Activated T-helper 1 cell treated with anti-CD3 and anti-CD28 coated beads, Interleukin-2, amount 50 U/mL, for 16 hours (primary cell): Measurements from ENCODE around the gene GRIFIN.
"Not testable (repeated sequence)": the region's sequence is repeated elsewhere in the genome, so short reads cannot be mapped to it uniquely, and the experiment has no call there.

Source experiments
- DNase-seq, 2 donors: peaks; one replicate each; pipeline ENCODE4 v3.0.0-alpha.2; 2020; ENCODE audit warnings: low read depth in 1 of 2, low spot score in 1 of 2

GRIFIN gene

GRCh38 chr7:2460188-2460587 is 16.0 kb downstream of the GRIFIN start:
- no peak for DNase-seq

GRCh38 chr7:2459674-2460073 is 16.5 kb downstream of the GRIFIN start:
- DNase-seq = no peak

GRCh38 chr7:2453849-2454248 is 22.3 kb downstream of the GRIFIN start:
- not testable (repeated sequence) for DNase-seq

- DNase-seq = no peak
Measured at GRCh38 chr7:2452643-2453270, 23.4 kb downstream of the GRIFIN start.

GRCh38 chr7:2452074-2452507 is 24.1 kb downstream of the GRIFIN start:
- no peak for DNase-seq

GRCh38 chr7:2451171-2452073 is 24.8 kb downstream of the GRIFIN start:
- DNase-seq = peak; percentile 61

- DNase-seq = no peak
Measured at GRCh38 chr7:2450198-2451107, 25.7 kb downstream of the GRIFIN start.

- DNase-seq = no peak
Measured at GRCh38 chr7:2446676-2447075, 29.5 kb downstream of the GRIFIN start.

- no peak for DNase-seq
Measured at GRCh38 chr7:2445898-2446555, 30.2 kb downstream of the GRIFIN start.

GRCh38 chr7:2445047-2445446 is 31.2 kb downstream of the GRIFIN start:
- no peak for DNase-seq

- DNase-seq = no peak
Measured at GRCh38 chr7:2444476-2444875, 31.7 kb downstream of the GRIFIN start.

GRCh38 chr7:2443491-2443890 is 32.7 kb downstream of the GRIFIN start:
- no peak for DNase-seq

- no peak for DNase-seq
Measured at GRCh38 chr7:2441430-2442058, 34.7 kb downstream of the GRIFIN start.

- DNase-seq = no peak
Measured at GRCh38 chr7:2440608-2441245, 35.5 kb downstream of the GRIFIN start.

- DNase-seq = no peak
Measured at GRCh38 chr7:2438775-2439174, 37.4 kb downstream of the GRIFIN start.

GRCh38 chr7:2438186-2438585 is 38.0 kb downstream of the GRIFIN start:
- DNase-seq = no peak

GRCh38 chr7:2437537-2438148 is 38.6 kb downstream of the GRIFIN start:
- DNase-seq = no peak

GRCh38 chr7:2437136-2437535 is 39.1 kb downstream of the GRIFIN start:
- DNase-seq = no peak

GRCh38 chr7:2436341-2437104 is 39.7 kb downstream of the GRIFIN start:
- DNase-seq = no peak
